ENCODE data around the gene TPRG1L. TPM values are rescaled to one million over a fixed set of nuclear protein-coding genes. Genes with fewer than 3 reads are reported as not detected.
"Not testable (repeated sequence)": the region's sequence is repeated elsewhere in the genome, so short reads cannot be mapped to it uniquely, and the experiment has no call there.

The TPRG1L gene
- total and polyA plus RNA-seq, 10 of the 15 experiments (the other 5 are each of a cell fraction or from before 2014, with no cell fraction given): 1.5 to 16.5 (median 8.0) TPM

- no peak for ATAC-seq
- DNase-seq (ENCODE audit: low read depth, low spot score): no peak
- BruUV-seq (replicated peaks): no TSS peak
- Histone ChIP-seq H3K4me3 (no peak overlapping the region), H3K9me3 (replicated peaks; ENCODE audit: control insufficient read depth, insufficient read depth, low read length) (no peaks in the 10 kb centered on the region; the same call in 2 of the 3 replicates), H3K4me1 (ENCODE audit: control insufficient read depth, insufficient read depth, low read length) (no peaks in the 10 kb centered on the region), H3K27ac (ENCODE audit: control insufficient read depth, insufficient read depth) (no peak overlapping the region), H3K79me2 (ENCODE audit: control insufficient read depth, insufficient read depth, low read length) (no peaks in the 10 kb centered on the region), H3K9ac (ENCODE audit: control insufficient read depth, insufficient read depth, low read length) (no peak overlapping the region), H3K4me2 (ENCODE audit: control insufficient read depth, insufficient read depth) (no peak overlapping the region), H2AFZ (ENCODE audit: control insufficient read depth, low read depth, low read length) (no peak overlapping the region), H3K36me3 (ENCODE audit: control insufficient read depth in 2 of 2, insufficient read depth in 2 of 2, low read length in 1 of 2) (no peaks in the 10 kb centered on the region), H4K20me1 (ENCODE audit: control insufficient read depth, insufficient read depth) (no peaks in the 10 kb centered on the region), H3K27me3 (replicated peaks in 1 of 2; ENCODE audit: control insufficient read depth in 2 of 2, insufficient read depth in 2 of 2, low read length in 1 of 2) (no peaks in the 10 kb centered on the region)
- SMC1A ChIA-PET (ENCODE audit: uncharacterized antibody, unreplicated experiment): no interaction called here
- in situ Hi-C loops (cut with MboI) (no loop called here), intact Hi-C loops (cut with micrococcal nuclease; ENCODE audit: unreplicated experiment) (no loop called here)
- no peak for FAIRE-seq
- CTCF ChIA-PET: no interaction called here
- TF ChIP-seq NRF1 (conservative IDR thresholded peaks at IDR 0.05; ENCODE audit: low read depth, low read length) (no peak), HCFC1 (IDR thresholded peaks at IDR 0.05; ENCODE audit: low read length) (no peak), RUNX3 (IDR thresholded peaks at IDR 0.05; ENCODE audit: low read length) (no peak), MYB (IDR thresholded peaks at IDR 0.05; ENCODE audit: borderline replicate concordance, low read depth, low read length) (no peak), ATF7 (IDR thresholded peaks at IDR 0.05; ENCODE audit: low read depth) (no peak), RBBP5 (conservative IDR thresholded peaks at IDR 0.05) (no peak), RAD21 (IDR thresholded peaks at IDR 0.05; ENCODE audit: insufficient read depth, low read depth, low read length) (no peak), EP300 (IDR thresholded peaks at IDR 0.05; ENCODE audit: borderline replicate concordance in 1 of 2, control insufficient read depth in 1 of 2, low read depth in 2 of 2, low read length in 2 of 2) (no peak), PKNOX1 (IDR thresholded peaks at IDR 0.05) (no peak), NFXL1 (IDR thresholded peaks at IDR 0.05; ENCODE audit: borderline replicate concordance) (no peak), RCOR1 (conservative IDR thresholded peaks at IDR 0.05; ENCODE audit: low read depth, low read length) (no peak)
- POLR2A ChIA-PET: no interaction called here
- RAD21 ChIA-PET (ENCODE audit: unreplicated experiment): no interaction called here
- WGBS (ENCODE audit: insufficient coverage, insufficient replicate concordance, low lambda C conversion rate, missing lambda C conversion rate): 23% methylated on average over 13 of the region's 16 CpGs
Measured at GRCh38 chr1:3581296-3582036, 43.3 kb upstream of the TPRG1L start.

DNA sequence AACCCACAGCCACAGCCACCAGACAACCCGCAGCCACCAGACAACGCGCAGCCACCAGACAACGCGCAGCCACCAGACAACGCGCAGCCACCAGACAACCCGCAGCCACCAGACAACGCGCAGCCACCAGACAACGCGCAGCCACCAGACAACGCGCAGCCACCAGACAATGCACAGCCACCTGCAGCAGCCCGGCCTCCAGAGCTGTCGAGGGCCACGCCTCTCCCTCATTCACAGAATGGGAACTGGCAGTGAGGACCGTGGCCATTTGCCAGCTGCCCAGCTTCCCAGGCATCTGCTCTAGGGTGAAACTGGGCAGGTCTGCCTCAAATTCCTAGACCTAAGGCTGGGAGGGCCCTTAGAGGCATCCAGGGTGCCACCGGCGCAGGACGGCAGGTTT, 41.1 kb upstream of the TPRG1L start:
- H3K4me2 ChIP-seq (ENCODE audit: control insufficient read depth, insufficient read depth); H3K4me1 ChIP-seq (ENCODE audit: control insufficient read depth, insufficient read depth, low read length); SMC1A ChIA-PET (ENCODE audit: uncharacterized antibody, unreplicated experiment); H3K36me3 ChIP-seq (ENCODE audit: control insufficient read depth in 2 of 2, insufficient read depth in 2 of 2, low read length in 1 of 2); CTCF ChIA-PET; intact Hi-C loops (cut with micrococcal nuclease; ENCODE audit: unreplicated experiment); in situ Hi-C loops (cut with MboI); DNase-seq (ENCODE audit: low read depth, low spot score); H3K4me3 ChIP-seq; BruUV-seq (replicated peaks); H3K27ac ChIP-seq (ENCODE audit: control insufficient read depth, insufficient read depth); H3K9ac ChIP-seq (ENCODE audit: control insufficient read depth, insufficient read depth, low read length); H3K79me2 ChIP-seq (ENCODE audit: control insufficient read depth, insufficient read depth, low read length); H4K20me1 ChIP-seq (ENCODE audit: control insufficient read depth, insufficient read depth); POLR2A ChIA-PET; H3K9me3 ChIP-seq (replicated peaks; ENCODE audit: control insufficient read depth, insufficient read depth, low read length); RAD21 ChIA-PET (ENCODE audit: unreplicated experiment); H3K27me3 ChIP-seq (replicated peaks in 1 of 2; ENCODE audit: control insufficient read depth in 2 of 2, insufficient read depth in 2 of 2, low read length in 1 of 2); ATAC-seq; FAIRE-seq; H2AFZ ChIP-seq (ENCODE audit: control insufficient read depth, low read depth, low read length): not testable (repeated sequence)
- 71% methylated on average over 18 of the region's 21 CpGs for WGBS (ENCODE audit: insufficient coverage, insufficient replicate concordance, low lambda C conversion rate, missing lambda C conversion rate)

All from GM12878 (cell line).